Muscle of arm (tissue), 14 donors: ENCODE data around the gene IFNG. TPM values are rescaled to one million over a fixed set of nuclear protein-coding genes. Genes with fewer than 3 reads are reported as not detected.
"Not testable (repeated sequence)": the region's sequence is repeated elsewhere in the genome, so short reads cannot be mapped to it uniquely, and the experiment has no call there.

ENCODE experiments used
- DNase-seq: peaks from one replicate; pipeline ENCODE4 v3.0.0-alpha.2; 2013
- long read RNA-seq, 11 donors: transcript quantifications; one replicate each; lab custom pipeline, GENCODE V29; 2026
- polyA plus RNA-seq, 12 donors: library from polyadenylated mRNA; unstranded; fragments of 120-200 nt; gene quantifications; one replicate each; pipeline ENCODE4 v1.2.1, GENCODE V29; 2013; ENCODE audit not compliant: insufficient read length in 12 of 12

Gene IFNG
- under 1 TPM in 1 of 12 donors, not detected in 11; 0.15 TPM for polyA plus RNA-seq
- long read RNA-seq, donor 1: 0 reads
- long read RNA-seq, donor 2: 0 reads
- long read RNA-seq, donor 3: 0 reads
- long read RNA-seq, donor 4: 0 reads
- long read RNA-seq, donor 5: 0 reads
- long read RNA-seq, donor 6: 0 reads
- long read RNA-seq, donor 7: 0 reads
- long read RNA-seq, donor 8: 0 reads
- long read RNA-seq, donor 9: 0 reads
- long read RNA-seq, donor 10: 0 reads
- long read RNA-seq, donor 11: 0 reads

DNA sequence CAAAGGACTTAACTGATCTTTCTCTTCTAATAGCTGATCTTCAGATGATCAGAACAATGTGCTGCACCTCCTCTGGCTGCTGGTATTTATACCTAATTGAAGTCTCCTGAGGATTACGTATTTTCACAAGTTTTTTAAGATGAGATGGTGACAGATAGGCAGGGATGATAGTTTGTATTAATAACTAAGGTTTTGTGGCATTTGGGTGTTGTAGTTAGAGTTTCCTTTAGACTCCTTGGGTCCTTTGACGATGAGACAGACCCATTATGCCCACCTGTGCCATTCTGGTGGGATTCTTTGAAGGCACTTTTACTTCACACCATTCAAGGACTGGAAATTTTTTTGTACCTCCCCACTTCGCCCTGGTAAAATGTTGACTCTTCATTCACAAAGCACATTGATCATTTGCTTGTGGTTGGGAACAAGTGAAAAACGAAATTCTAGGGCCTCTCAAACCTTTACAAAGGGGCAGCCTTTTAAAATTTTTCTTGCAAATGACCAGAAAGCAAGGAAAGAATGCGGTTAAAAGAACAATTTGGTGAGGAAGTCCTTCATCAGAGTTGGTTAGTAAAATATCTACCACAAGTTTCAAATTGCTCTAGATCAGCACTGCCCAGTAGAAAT, at the start of gene IFNG:
TSS of gene IFNG (minus strand) at position 60 of the 624 bp plus-strand sequence. CDS start 125 bp downstream, outside the sequence.
- DNase-seq: no peak

DNA sequence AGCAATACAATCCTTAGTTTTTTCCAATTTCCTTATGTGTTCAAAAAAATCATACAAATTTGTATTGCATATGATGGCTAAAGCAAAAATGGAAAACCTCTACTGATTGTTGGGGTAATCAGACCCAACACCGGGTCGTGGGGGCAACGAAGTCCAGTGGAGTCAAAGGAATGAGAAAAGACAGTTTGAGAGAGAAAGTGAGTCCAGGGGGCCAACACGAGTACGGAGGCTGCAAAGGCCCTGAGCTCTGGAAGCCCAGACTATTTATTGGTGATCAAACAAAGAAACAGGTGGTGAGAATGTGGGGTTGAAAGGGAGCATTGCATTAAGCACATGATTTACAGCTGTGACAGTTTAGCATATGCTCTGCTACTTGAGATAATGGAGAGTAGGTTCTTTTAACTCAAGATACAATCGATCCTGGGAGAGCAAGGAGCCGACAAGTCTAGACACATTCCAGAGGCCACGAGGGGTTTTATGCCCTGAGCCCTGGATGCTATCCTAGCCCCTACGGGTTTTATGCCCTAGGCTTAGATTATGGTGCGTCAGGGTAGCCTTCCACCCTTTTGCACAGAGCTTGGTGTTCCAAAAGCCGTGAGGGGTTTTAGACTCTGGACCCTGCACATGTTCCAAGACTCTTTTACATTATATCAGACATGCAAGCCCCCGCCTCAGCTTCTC, 49.6 kb upstream of the IFNG start:
- not testable (repeated sequence) for DNase-seq

DNA sequence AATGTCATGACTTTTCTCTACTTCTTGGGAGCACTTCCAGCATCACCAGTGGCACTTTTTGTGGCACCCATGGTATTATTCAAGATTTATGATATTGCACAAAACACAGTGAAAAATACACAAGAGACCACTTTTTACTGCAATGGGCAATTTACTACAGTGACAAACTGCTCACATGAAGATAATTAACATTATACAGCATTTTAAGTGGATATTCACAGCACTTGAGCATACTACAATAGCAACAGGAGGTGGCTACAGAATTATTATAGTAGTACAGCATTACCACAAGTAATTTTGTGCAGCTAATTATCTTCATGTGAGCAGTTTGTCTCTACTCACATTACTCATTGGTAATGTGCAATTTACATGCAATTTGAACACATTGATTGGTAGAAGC, 47.7 kb upstream of the IFNG start:
- no peak for DNase-seq

DNA sequence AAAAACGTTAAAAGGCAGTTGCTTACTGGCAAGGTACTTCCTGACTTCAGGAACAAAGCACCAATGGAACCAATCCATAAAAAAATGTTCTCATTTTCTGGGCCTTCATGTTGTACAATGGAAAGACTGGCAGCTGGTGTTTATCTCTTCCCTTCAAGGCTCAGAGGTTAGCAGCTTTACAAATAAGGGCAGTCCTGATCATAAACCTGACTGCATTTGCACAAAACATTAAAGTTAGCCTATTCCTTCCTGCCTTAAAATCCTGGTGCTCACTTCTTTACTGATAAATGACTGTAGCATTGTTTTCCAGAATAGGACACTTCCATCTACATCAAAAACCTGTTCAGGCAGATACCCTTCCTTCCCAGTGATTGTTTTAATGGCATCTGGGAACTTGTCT, 46.9 kb upstream of the IFNG start:
- no peak for DNase-seq

DNA sequence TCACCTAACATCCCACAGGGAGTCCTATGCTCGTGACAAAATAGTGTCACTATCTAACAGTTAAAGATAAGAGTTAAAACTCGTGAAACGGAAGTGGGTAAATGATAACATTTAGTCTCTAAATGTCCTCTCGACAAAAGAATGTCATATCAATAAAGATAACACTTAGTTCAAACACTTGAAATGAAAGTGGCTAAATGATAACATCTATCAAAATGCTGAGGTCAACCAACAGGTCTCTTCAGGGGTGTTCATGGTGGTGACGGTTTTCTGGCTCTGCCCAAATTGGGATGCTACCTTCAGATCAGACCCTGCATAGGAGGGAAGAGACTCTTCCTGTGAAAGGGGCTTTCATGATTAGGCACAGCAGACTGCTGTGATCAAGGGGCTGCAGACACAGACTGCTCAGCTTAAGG, 43.9 kb upstream of the IFNG start:
- DNase-seq: no peak

DNA sequence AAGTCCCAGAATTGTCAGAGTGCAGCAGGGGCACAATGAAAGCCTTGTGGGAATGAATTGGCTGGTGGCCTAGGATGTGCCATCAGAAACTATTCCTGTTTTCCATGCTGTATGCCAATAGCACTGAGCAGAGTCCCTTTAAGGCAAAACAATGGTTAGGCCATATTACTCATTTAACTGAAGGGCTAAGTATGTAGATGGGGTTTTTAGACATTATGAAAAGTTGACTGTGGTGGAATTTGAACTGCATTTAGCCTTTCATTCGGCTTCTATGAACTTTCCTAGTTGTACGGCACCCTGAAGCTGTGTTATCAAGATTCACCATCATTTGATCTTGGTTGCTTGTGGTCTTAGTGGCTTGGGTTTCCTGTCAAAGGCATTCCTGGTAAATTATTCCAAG, 41.3 kb upstream of the IFNG start:
- no peak for DNase-seq

DNA sequence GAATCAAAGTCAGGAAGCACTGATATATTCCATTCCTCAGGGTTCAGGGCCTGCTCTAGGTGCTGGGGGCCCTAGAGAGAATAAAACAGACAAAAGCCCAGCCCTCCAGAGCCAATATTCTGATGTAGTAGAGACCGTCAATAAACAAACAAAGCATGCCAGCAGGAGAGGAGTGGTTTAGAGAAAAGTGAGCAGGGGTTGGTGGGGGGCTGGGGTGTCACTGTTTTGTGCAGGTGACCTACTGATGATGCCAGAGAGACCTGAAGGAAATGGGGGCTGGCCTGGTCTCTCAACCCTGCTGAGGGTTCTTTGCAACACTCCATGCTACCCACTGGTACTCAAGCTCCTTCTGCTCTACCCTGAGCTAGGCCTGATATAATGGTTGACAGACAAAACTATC, 39.6 kb upstream of the IFNG start:
- no peak for DNase-seq

DNA sequence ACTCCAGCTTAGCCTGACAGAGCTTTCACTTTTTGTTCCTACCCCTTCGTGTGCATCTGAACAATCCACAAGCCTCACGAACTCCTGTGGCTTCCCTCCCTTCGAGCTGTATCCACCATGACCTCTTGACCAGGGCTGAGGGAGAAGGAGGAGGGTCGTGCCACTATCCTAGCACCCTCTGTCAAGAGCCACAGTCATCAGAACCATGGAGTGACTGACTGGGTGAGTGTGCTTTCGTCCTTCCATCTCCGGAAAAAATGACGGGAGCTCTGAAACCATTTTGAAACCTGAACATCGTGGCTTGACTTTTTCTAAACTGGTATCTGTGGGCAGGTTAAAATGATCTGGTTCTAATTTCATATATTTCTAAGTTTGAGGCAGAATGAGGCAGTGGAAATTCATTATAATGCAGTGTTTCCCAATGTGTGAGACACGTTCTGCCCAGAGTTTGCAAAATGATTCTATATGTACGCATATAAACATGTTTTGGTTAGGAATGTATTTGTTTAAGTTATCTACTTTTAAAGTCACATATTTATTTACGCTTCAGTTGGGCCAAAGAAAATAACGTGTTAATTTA, 39.1 kb upstream of the IFNG start:
- no peak for DNase-seq

DNA sequence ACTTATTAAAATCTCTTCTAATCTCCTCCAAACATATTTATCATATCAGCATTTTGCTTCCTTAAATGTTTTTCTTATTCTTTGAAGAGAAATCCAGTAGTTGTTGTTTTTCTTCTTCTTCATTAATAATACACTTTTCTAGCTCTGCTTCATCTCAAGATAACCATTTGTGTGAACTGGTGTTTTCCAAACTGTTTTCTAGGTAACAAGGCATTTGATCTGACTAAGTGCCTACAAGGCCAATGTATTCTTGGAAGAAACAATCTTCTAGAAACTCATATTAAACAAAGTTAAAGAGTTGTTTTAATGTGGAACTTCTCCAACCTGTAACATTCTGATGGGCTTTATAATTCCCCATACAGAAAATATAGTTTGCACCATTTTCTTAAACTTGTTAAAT, 30.8 kb upstream of the IFNG start:
- no peak for DNase-seq

DNA sequence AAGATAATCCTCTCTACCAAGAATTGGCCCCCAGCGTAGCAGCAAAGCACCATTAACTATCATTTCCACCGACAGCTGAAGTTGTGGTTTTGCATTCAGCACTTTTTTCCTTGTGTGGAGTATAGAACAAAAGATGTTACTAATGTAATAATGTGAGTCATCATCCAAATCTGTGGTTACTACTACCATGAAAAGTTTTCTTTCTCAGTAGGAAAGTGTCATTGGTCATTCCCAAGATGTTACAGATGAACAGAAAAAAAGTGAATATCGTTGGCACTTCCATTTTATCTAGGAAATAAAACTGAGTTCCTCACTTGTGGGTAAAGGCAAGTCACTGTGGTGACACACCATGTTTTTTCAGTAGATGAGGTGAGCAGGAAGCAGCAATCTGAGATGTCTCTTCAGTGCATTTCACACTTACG, 30.3 kb upstream of the IFNG start:
- no peak for DNase-seq

DNA sequence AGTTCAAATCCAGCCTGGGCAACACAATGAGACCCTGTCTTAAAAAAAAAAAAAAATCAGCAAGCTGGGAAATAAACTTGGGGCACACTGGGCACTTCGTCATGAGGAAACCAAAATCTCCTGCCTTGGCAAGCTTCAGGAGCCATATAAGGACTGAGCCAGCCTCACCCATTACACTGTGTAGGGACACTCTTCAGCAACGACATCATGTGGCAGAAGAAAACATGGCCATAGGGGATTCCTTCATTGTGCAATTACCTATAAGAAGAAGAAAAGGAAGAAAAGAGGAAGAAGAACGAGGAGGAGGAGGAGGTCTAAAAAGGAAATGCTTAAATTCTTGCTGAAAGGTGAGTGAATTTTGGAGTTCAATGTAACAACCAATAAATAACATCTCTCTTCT, 26.1 kb upstream of the IFNG start:
- no peak for DNase-seq

DNA sequence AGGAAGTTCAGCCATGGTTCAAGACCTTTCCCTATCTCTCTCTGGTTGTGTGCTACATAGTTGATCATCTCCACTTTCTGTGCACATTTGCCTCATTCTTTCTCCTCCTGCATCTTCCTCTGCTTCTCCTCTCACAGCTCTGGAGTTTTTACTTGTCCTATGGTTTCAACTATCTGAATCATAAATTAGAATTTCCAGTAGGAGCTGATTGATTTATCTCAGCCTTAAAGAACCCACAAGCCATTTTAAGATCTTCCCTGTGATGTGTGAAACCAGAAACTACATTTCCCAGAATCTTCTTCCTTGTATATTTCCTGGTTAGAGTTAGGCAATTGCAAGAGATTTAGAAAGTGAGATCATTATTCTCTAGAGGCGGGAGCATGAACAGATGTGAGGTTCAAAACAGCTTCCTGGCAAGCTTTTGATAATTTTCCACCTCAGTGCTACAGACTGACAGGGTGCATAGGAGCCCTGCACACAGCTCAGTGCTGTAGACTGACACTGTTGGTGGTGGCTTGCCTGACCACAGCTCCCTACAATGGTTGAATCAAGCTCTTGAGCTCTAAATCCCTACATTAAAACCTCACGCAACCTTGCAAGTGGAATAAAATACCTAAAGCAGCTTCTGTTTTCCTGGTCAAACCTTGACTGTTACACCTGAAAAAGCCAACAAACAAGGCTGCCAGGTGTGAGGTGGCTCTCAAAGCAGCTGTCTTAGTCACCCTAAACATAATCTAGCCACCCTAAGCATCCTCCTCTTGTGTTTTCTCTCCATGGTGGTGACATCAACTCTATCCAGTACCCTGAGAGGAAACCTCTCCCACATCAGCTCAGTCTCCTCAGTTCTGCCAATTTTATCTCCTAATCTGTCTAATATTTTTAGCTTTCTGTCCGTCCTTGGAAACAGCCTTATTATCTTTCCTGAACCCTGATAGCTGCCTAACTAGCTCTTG, 21.5 kb upstream of the IFNG start:
- peak; percentile 29 for DNase-seq

DNA sequence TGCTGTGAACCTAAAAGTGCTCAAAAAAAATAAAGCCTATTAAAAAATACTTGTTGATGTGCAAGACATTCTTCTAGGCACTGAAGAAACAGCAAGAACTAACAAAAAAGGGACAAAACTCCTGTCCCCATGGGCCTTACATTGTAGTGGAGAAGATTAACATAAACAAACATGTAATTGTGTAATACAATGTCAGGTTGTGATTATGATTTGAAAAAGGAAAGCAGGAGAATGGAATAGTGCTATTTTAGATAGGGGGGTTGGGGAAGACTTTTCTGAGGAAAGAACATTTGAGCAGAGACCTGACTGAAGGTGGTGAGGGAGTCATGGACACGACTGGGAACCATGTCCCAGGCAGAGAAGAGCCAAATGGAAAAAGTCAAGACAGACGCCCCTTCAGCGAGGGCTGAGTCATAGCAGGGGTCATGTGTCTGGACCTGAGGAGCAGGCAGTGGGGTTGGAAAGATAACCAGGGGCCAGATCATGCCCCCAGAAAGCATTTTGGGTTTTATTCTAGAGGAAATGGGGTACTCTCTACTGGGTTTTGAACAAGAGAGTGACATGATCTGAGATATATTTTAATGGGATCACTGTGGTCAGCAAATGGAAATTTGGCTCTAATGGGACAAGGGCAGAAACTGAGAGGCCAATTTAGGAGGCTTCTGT, 19.4 kb upstream of the IFNG start:
- DNase-seq: no peak

DNA sequence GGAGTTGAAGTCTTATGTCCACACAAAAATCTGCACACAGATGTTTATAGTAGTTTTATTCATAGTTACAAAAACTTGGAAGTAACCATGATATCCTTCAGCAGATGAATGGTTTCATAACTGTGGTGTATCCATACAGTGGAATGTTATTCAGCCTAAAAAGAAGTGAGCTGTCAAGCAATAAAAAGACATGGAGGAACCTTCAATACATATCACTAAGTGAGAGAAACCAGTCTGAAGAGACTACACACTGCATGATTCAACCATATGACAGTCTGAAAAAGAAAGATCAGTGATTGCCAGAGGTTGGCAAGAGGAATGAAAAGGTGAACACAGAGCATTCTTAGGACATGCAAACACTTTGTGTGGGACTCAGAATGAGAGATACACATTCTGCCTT, 18.6 kb upstream of the IFNG start:
- no peak for DNase-seq

DNA sequence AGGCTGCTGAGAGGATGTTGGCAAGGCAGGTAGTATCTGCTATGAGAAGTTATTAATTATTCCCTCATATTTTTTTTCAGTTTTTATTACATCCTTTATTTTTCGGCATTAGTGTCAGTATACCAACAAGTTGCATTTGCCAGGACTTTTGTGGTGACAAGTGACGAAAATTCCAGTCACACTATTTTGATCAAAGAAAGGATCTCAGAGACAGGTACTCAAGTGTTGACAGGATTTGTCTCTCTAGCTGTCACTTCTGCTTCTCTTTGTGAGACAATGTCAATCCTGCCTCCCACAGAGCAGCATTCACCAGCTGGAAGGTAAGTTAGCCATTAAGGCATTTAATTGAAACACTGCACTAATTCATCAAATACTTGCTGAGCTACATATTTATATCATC, 18.0 kb upstream of the IFNG start:
- no peak for DNase-seq

DNA sequence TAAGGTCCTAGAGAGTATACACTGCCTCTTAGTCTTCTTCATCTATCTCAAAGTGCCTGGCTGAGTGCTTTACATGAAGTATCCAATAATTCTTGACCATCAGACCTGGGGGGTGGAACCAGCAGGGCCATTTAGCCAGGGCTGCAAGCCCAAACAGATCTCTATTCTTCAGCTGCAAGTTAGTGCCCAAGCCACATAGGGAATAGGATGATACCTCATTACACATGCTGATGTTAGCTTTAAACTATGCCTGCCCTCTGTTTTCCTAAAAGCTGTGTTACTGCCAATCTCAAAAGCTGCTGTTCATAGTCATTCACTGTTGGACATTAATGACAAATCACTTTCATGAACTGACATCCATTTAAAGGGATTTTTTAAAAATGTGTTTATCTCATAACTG, 16.7 kb upstream of the IFNG start:
- no peak for DNase-seq

DNA sequence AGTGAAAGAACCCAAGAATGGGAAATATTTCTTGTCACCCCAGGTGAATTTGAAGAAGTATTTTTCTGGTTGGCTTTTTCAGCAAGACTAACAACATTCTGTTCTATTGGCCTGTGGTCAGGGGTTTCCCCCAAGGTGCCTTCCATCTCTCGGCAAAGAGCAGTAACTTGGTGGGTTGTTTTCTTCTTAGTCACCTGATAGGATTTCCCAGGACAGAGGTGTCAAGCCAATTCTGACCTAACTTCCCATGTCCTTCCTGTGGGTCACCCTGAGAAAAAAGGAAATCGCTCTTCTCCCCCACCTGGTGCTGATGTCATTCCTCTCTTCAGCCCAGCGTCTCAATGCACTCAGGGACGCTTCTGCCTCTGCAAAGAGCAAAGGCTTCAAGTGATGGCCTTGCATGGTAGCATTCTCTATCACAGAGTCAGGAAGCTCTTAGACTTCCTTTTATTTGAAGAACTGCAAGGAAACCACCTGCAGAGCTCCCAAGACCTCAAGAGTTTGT, 16.1 kb upstream of the IFNG start:
- no peak for DNase-seq

DNA sequence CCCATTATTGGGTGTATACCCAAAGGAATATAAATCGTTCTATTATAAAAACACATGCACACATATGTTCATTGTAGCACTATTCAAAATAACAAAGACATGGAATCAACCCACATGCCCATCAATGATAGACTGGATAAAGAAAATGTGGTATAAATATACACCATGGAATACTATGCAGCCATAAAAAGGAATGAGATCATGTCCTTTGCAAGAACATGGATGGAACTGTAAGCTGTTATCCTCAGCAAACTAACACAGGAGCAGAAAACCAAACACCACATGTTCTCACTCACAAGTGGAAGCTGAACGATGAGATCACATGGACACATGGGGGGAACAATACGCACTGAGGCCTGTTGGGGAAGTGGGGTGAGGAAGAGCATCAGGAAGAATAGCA, 15.2 kb upstream of the IFNG start:
- not testable (repeated sequence) for DNase-seq

DNA sequence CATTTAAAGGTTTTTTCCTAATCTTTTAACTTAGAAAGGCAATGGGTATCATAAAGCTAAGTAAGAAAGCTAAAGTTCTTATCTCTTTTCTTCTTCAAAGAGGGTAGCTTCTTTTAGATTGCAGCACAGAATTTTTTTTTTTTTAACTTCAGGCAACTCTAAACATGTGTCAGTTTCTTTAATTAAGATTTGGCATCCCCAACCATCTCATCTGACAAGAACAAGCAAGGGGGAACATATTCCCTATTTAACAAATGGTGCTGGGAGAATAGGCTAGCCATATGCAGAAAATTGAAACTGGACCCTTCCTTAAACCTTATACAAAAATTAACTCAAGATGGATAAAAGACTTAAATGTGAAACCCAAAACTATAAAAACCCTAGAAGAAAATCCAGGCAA, 14.3 kb upstream of the IFNG start:
- no peak for DNase-seq

DNA sequence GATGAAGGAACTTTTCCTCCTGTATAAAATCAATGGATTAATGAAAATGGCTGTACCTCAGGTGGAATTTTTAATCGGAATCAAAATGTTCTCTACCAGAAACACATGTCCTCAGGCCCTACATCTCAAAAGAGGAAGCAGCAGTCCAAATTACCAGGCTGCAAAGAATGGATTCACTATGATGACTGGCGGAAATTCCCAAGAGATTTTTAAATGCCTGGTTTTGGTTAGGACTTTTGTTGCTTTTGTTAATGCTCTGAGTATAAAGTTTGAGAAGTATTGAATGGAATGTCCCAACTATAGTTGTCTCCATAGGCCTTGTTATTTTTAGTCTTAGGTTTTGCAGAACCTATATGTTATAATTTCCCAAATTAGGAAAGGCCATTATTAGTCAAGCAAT, 11.2 kb upstream of the IFNG start:
- no peak for DNase-seq
